ENCODE results near the gene PRKCH.
A peak's percentile ranks its signal among the peaks of the same experiment; 100 is the strongest.

Gene PRKCH

DNA sequence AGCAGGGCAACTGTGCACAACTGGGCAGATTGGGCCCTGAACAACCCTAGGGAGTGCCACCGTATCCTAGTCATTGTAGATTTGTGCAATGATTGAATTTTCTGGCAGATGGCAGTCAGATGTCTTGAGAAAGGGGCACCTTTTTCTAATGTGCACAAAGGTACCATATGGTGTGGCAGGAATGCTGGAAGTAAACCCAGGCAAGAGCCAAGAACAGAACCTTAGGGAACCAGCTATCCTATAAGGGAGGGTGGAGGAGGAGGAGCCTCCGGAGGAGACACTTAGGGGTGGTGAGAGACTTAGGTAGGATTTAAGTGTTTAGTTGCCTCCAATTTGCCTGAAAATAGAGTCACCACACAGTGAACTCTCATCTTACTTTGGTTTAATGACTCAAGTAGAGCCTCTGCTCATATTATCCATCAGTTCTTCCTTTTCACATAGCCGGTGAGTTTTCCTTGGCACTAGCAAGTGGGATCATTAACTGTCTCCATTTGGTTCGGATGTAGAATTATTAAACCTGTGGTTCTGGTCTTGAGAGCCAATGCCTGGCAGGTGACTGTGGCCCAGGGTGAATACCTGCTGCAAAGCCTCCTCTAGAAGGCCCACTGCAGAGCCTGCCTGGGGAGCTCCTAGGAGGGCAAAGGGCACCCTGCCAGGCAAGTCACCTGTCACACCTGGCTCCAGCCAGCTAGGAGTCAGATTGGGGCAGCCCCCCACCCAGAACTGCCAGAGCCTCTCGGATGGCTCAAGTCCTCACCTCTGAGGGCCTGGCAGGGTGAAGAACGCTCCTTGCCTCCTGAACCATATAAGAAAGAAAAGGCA lies 189.6 kb downstream of the PRKCH start:
- no peaks in the 10 kb centered on the region for H3K9me3 Mint-ChIP-seq
- no peak overlapping the region for H3K4me3 Mint-ChIP-seq
- peaks cover 73% of the 10 kb centered on the region for H3K4me1 Mint-ChIP-seq (ENCODE audit: low read depth)
- H3K27me3 Mint-ChIP-seq (ENCODE audit: low read depth), result no peaks in the 10 kb centered on the region
- peaks cover 57% of the 10 kb centered on the region for H3K36me3 Mint-ChIP-seq (ENCODE audit: low read depth)
- peak overlapping the region; percentile 74 for H3K27ac Mint-ChIP-seq

GRCh38 chr14:61511558-61511948 lies 190.2 kb downstream of the PRKCH start:
- peaks cover 70% of the 10 kb centered on the region for H3K4me1 Mint-ChIP-seq (ENCODE audit: low read depth)
- peak overlapping the region; percentile 74 for H3K27ac Mint-ChIP-seq
- H3K27me3 Mint-ChIP-seq (ENCODE audit: low read depth), result no peaks in the 10 kb centered on the region
- H3K36me3 Mint-ChIP-seq (ENCODE audit: low read depth), result peaks cover 50% of the 10 kb centered on the region
- no peaks in the 10 kb centered on the region for H3K9me3 Mint-ChIP-seq
- H3K4me3 Mint-ChIP-seq, result no peak overlapping the region

DNA sequence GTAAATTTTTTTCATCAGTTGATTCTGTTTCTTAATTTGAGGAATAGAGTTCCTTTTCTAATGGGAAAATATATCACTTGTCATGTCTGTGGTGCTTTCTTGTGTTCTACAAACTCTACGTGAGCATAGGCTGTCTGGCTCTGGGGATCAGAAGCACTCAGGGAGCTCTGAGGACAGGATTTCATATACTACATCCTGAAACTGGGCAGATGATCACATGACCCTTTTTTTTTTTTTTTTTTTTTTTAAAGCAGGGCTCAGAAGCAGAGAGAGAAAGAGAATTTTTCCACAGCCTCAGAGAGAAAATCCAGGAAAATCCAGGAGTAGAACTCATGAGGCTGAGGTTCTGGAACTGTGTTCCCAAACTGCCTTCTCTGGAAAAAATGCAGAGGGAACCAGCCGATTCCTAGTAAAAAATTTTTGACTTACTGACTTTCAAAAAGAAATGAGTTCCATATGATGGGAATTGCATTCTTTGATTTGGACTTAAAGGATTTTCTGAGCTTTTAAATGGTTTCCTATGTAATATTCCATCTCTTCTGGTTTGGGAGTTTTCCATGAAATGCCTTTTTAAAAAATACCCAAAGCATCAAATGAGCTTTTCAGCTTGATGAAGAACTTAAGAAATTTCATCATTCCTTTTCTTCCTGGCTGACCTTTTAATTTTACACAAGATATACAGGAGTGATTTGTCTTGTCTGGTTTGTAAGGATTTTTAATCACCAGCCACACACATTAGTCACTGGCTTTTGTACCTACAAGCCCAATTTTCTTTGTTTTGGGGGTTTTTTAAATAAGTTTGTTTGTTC lies 190.9 kb downstream of the PRKCH start:
- H3K4me3 Mint-ChIP-seq, result no peak overlapping the region

GRCh38 chr14:61513986-61514830 lies 192.8 kb downstream of the PRKCH start:
- Mint-ChIP-seq H3K27ac (peak overlapping the region; percentile 38), H3K4me3 (no peak overlapping the region), H3K9me3 (no peaks in the 10 kb centered on the region), H3K36me3 (ENCODE audit: low read depth) (peaks cover 38% of the 10 kb centered on the region), H3K27me3 (ENCODE audit: low read depth) (no peaks in the 10 kb centered on the region), H3K4me1 (ENCODE audit: low read depth) (peaks cover 67% of the 10 kb centered on the region)

More for the DNA sequence above, 190.9 kb downstream of the PRKCH start:
- Mint-ChIP-seq H3K27me3 (ENCODE audit: low read depth) (no peaks in the 10 kb centered on the region), H3K9me3 (no peaks in the 10 kb centered on the region), H3K27ac (peak overlapping the region; percentile 74), H3K4me1 (ENCODE audit: low read depth) (peaks cover 69% of the 10 kb centered on the region), H3K36me3 (ENCODE audit: low read depth) (peaks cover 47% of the 10 kb centered on the region)

GRCh38 chr14:61514927-61515326 lies 193.5 kb downstream of the PRKCH start:
- Mint-ChIP-seq H3K27me3 (ENCODE audit: low read depth) (no peaks in the 10 kb centered on the region), H3K36me3 (ENCODE audit: low read depth) (peaks cover 35% of the 10 kb centered on the region), H3K9me3 (no peaks in the 10 kb centered on the region), H3K4me1 (ENCODE audit: low read depth) (peaks cover 68% of the 10 kb centered on the region), H3K4me3 (no peak overlapping the region), H3K27ac (no peak overlapping the region)

GRCh38 chr14:61515436-61516117 lies 194.2 kb downstream of the PRKCH start:
- no peaks in the 10 kb centered on the region for H3K9me3 Mint-ChIP-seq
- H3K4me1 Mint-ChIP-seq (ENCODE audit: low read depth), result peaks cover 63% of the 10 kb centered on the region
- no peak overlapping the region for H3K27ac Mint-ChIP-seq
- H3K4me3 Mint-ChIP-seq, result no peak overlapping the region
- peaks cover 35% of the 10 kb centered on the region for H3K36me3 Mint-ChIP-seq (ENCODE audit: low read depth)
- no peaks in the 10 kb centered on the region for H3K27me3 Mint-ChIP-seq (ENCODE audit: low read depth)

DNA sequence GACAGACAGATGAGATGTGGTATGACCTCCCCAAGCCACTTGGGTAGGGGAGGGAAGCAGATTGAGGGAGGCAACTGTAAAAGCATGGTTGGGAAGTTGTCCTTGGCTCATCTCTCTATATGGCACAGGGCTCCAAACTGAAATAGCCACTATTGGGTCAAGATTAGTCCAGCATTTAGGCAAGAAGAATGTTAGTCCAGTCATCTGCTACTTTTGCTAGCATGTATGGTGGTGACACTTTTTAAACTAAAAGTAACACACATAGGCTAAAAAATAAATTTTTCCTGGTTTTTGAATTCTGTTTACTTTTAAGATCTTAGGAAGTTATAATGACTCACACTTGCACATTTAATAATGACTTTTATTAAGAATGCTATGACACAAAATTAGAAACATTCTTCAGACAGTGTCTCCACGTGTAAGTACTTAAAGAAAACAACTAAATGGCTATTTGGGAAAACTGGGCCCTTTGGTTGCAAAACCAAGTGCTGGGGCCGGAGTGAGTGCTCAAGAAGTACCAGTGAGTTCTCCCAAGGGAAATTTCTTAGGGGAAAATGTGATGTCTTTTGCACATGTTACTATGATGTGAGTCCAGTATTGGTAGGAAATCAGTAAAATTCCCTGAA lies 194.9 kb downstream of the PRKCH start:
- Mint-ChIP-seq H3K9me3 (no peaks in the 10 kb centered on the region), H3K36me3 (ENCODE audit: low read depth) (peaks cover 35% of the 10 kb centered on the region), H3K27ac (no peak overlapping the region), H3K4me3 (no peak overlapping the region), H3K27me3 (ENCODE audit: low read depth) (no peaks in the 10 kb centered on the region), H3K4me1 (ENCODE audit: low read depth) (peaks cover 57% of the 10 kb centered on the region)

- Mint-ChIP-seq H3K4me1 (ENCODE audit: low read depth) (peaks cover 54% of the 10 kb centered on the region), H3K36me3 (ENCODE audit: low read depth) (peaks cover 38% of the 10 kb centered on the region), H3K27ac (no peak overlapping the region)
These were observed 195.7 kb downstream of the PRKCH start for GRCh38 chr14:61516964-61517653.

DNA sequence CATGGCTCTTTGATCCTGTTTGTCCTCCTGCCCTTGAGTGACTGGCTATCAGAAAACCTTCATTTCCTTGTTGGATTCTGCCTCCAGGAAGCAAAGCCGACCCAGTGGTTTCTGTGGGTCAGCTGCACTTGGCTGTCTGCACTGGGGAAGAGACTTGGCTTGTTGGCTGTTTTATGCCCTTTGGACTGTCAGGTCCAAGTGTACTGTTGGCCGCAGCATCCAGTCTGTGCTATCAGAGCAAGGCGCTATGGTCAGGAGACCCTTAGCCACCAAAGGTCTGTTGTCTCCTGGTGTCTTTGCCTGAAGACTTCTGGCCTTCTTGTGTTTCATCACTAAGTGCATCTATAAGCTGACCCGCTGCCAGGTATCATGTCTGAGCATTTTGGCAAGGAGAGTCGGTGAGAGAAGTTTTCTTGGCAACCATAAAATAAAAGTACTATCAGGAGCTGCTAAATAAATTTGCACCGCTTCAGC lies 196.6 kb downstream of the PRKCH start:
- H3K27me3 Mint-ChIP-seq (ENCODE audit: low read depth), result no peaks in the 10 kb centered on the region
- peak overlapping the region; percentile 23 for H3K4me3 Mint-ChIP-seq
- peaks cover 44% of the 10 kb centered on the region for H3K36me3 Mint-ChIP-seq (ENCODE audit: low read depth)
- peaks cover 59% of the 10 kb centered on the region for H3K4me1 Mint-ChIP-seq (ENCODE audit: low read depth)
- H3K27ac Mint-ChIP-seq, result peak overlapping the region; percentile 49
- H3K9me3 Mint-ChIP-seq, result no peaks in the 10 kb centered on the region

More at GRCh38 chr14:61516964-61517653, 195.7 kb downstream of the PRKCH start:
- Mint-ChIP-seq H3K9me3 (no peaks in the 10 kb centered on the region), H3K27me3 (ENCODE audit: low read depth) (no peaks in the 10 kb centered on the region), H3K4me3 (no peak overlapping the region)

DNA sequence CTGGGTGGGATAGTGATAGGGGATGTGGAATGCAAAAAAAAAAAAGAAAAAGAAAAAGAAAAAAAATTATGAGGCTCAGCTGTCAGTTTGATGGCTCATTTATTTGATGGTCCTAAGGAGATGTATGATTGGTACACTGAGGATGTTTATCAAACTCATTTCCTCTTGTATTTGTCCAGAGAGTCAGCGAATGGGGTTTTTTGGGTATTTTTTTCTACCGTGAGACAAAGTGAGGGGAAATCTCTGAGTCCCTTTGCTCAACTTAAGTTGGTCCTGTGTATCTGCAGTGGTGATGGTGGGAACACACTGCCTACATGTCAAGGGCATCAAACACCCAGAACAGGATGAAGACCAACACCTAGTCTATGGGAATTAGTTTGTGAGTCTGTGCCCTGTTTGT lies 197.0 kb downstream of the PRKCH start:
- no peaks in the 10 kb centered on the region for H3K9me3 Mint-ChIP-seq
- H3K4me3 Mint-ChIP-seq, result peak overlapping the region; percentile 23
- no peaks in the 10 kb centered on the region for H3K27me3 Mint-ChIP-seq (ENCODE audit: low read depth)
- H3K27ac Mint-ChIP-seq, result peak overlapping the region; percentile 49
- H3K4me1 Mint-ChIP-seq (ENCODE audit: low read depth), result peaks cover 60% of the 10 kb centered on the region
- peaks cover 42% of the 10 kb centered on the region for H3K36me3 Mint-ChIP-seq (ENCODE audit: low read depth)

DNA sequence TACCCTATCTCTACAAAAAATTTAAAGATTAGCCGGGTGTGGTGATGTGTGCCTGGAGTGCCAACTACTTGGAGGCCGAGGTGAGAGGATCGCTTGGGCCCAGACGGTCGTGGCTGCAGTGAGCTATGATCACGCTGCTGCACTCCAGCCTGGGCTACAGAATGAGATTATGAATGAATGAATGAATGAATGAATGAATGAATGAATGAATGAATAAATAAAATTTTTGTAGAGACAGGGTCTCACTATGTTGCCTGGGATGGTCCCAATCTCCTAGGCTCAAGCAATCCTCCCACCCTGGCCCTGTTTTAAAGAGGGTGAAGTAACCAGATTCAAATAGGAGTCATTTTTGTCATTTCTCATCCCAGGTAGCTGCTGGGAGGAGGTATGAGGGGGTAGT lies 197.7 kb downstream of the PRKCH start:
- Mint-ChIP-seq H3K4me3 (no peak overlapping the region), H3K4me1 (ENCODE audit: low read depth) (peaks cover 64% of the 10 kb centered on the region), H3K27ac (no peak overlapping the region), H3K27me3 (ENCODE audit: low read depth) (no peaks in the 10 kb centered on the region), H3K36me3 (ENCODE audit: low read depth) (peaks cover 42% of the 10 kb centered on the region), H3K9me3 (no peaks in the 10 kb centered on the region)

DNA sequence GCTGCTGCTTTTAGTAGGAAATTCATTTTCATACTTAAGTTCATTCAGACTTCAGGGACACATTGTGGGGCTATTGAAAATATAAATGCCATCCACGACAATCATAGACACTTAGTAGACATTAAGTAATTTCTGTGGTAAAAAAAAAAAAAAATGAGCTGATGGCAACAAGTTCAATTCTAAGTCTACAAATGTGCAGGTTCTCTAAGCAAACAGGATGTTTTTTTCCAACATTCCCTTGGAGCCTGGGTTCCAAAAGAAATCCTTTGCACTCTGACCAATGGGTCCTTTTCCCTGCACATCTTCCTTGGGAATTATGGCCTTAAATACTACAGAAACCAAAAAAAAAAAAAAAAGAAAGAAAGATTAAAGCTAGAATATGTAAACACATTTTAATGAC lies 198.4 kb downstream of the PRKCH start:
- H3K36me3 Mint-ChIP-seq (ENCODE audit: low read depth), result peaks cover 38% of the 10 kb centered on the region
- no peaks in the 10 kb centered on the region for H3K27me3 Mint-ChIP-seq (ENCODE audit: low read depth)
- no peak overlapping the region for H3K4me3 Mint-ChIP-seq
- H3K4me1 Mint-ChIP-seq (ENCODE audit: low read depth), result peaks cover 67% of the 10 kb centered on the region
- H3K9me3 Mint-ChIP-seq, result no peaks in the 10 kb centered on the region
- H3K27ac Mint-ChIP-seq, result no peak overlapping the region

- Mint-ChIP-seq H3K27ac (no peak overlapping the region), H3K4me3 (no peak overlapping the region), H3K9me3 (no peaks in the 10 kb centered on the region), H3K4me1 (ENCODE audit: low read depth) (peaks cover 71% of the 10 kb centered on the region), H3K36me3 (ENCODE audit: low read depth) (peaks cover 39% of the 10 kb centered on the region), H3K27me3 (ENCODE audit: low read depth) (no peaks in the 10 kb centered on the region)
These were observed 199.2 kb downstream of the PRKCH start for GRCh38 chr14:61520576-61520975.
